T-helper 17 cell (primary cell): Measurements from ENCODE around the gene NR2C2. TPM values are rescaled to one million over a fixed set of nuclear protein-coding genes. Genes with fewer than 3 reads are reported as not detected.

Experiments used
- ATAC-seq: fragments of 150-1000 bp; cut with Tn5 transposase; 2 replicates; pipeline ENCODE4 v1.10.0; 2021; ENCODE audit warnings: mild to moderate bottlenecking, moderate library complexity
- DNase-seq, 3 donors: peaks; one replicate each; pipeline versions ENCODE4 v3.0.0 to v3.0.0-alpha.2; 2020 to 2021
- H3K9me3 ChIP-seq: one replicate; pipeline ENCODE4 v1.7.0; 2013; ENCODE audit warnings: low read length, mild to moderate bottlenecking; ENCODE audit not compliant: control insufficient read depth, poor library complexity, severe bottlenecking
- H3K27ac Mint-ChIP-seq: one replicate; pipeline ENCODE4 v1.8.0; 2022; ENCODE audit warnings: mild to moderate bottlenecking, moderate library complexity, mixed read lengths
- H3K27me3 Mint-ChIP-seq: one replicate; pipeline ENCODE4 v1.8.0; 2022; ENCODE audit warnings: mixed read lengths
- H3K36me3 Mint-ChIP-seq: one replicate; pipeline ENCODE4 v1.8.0; 2022; ENCODE audit warnings: low read depth, mixed read lengths
- H3K4me1 Mint-ChIP-seq: one replicate; pipeline ENCODE4 v1.8.0; 2022; ENCODE audit warnings: mild to moderate bottlenecking, mixed read lengths
- H3K4me3 Mint-ChIP-seq: one replicate; pipeline ENCODE4 v1.8.0; 2022; ENCODE audit warnings: mild to moderate bottlenecking, moderate library complexity, mixed read lengths
- total RNA-seq, 4 donors: library from RNA in 2 of 4; stranded (reverse) in 2 of 4; gene quantifications; one replicate each; pipeline ENCODE4 v1.2.3 and lab custom pipeline; 2022 to 2026

Gene NR2C2
- total RNA-seq, 2 donors from 2014 or later: 47.1 to 48.3 TPM

DNA sequence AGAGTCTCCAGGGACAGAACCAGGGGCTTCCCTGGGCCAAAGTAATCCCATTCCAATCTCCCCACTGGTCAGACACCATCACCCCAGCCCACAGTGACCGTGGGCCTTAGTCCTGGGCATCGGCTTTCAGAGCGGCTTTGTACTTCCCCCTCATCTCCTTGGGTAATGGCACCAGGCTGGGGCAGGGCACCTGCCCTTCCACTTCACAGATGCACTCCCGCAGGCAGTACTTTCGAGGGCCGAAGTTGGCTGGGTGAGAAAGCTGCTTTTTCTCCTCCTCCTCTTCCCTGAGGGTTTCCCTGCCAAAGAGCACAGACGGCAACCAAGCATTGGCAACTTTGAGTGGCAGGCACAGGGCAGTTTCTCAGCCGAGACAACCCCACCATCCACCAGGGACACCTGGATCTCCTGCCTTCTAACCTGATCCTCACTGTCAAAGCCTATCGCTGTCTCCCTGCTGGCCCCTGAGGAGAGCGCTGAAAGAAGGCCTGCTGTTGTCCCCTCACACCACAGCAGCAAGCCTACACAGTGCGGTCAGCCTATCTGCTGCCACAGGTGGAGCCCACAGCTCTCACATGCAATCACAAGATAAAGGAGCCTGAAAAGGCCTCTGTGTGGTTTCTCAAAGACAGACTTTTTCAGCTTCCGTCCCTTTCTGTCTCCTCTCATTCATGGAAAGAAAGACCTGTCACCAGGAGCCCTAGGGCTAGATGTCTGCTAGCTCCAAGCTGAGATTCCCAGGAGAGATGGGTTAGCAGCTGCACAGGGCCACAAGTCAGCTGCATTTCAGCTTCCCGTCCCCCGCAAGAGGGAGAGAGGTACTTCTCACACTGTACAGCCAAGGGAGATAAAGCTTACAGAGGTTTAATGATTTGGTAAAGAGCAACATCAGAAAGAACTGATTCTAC lies 105.2 kb downstream of the NR2C2 start:
- ATAC-seq (no peak), DNase-seq (no peak)
- no peaks in the 10 kb centered on the region for H3K9me3 ChIP-seq
- Mint-ChIP-seq H3K4me1 (peaks cover 27% of the 10 kb centered on the region), H3K27me3 (no peaks in the 10 kb centered on the region), H3K4me3 (no peak overlapping the region), H3K27ac (no peak overlapping the region), H3K36me3 (peaks cover 3% of the 10 kb centered on the region)

- H3K27ac Mint-ChIP-seq: peak overlapping the region; percentile 85
- ATAC-seq (no peak), DNase-seq (no peak)
- H3K4me1 Mint-ChIP-seq: peaks cover 27% of the 10 kb centered on the region
- H3K27me3 Mint-ChIP-seq: no peaks in the 10 kb centered on the region
- H3K9me3 ChIP-seq: no peaks in the 10 kb centered on the region
- peaks cover 3% of the 10 kb centered on the region for H3K36me3 Mint-ChIP-seq
- H3K4me3 Mint-ChIP-seq: no peak overlapping the region
These were observed 106.2 kb downstream of the NR2C2 start for GRCh38 chr3:15053541-15053940.

GRCh38 chr3:15055019-15055557 lies 107.7 kb downstream of the NR2C2 start:
- H3K4me1 Mint-ChIP-seq: peaks cover 33% of the 10 kb centered on the region
- peak; percentile 82 for ATAC-seq
- DNase-seq: peak in 1 of 3 donors; percentile 14
- H3K4me3 Mint-ChIP-seq: peak overlapping the region; percentile 3
- H3K9me3 ChIP-seq: no peaks in the 10 kb centered on the region
- H3K27me3 Mint-ChIP-seq: no peaks in the 10 kb centered on the region
- H3K27ac Mint-ChIP-seq: no peak overlapping the region
- H3K36me3 Mint-ChIP-seq: peaks cover 3% of the 10 kb centered on the region

DNA sequence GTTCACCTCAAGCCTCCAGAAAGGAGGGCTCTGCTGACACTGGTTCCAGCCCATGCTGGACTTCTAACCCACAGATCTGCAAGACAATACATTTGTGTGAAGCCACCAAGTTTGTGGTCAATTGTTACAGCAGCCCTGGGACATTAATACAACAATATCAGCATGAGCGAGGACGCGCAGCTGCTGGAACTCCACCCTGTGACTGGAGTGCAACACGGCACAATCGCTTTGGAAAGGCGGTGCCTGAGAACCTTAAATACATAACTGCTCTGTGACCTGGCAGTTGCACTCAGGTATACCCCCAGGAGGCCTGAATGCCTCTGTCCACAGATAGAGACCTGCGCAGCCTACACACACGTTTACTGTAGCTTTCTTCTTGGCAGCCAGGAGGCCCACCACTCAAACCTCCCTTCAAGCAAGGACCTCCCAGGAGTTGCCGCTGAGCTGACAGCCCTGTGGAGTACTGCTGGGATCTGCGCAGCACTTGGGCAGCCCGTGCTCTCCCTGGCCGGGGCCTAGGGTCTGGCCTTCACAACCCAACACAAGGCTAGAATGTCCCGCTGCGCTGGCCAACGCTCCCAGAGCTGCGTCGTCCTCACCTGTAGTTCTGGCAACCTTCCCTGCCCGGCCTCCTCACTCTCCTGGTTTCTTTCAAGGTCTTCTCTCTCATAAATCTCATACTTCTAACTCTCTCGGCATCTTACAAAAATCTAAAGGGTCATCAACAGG lies 109.5 kb downstream of the NR2C2 start:
- H3K9me3 ChIP-seq: no peaks in the 10 kb centered on the region
- no peak for ATAC-seq
- Mint-ChIP-seq H3K4me1 (peaks cover 19% of the 10 kb centered on the region), H3K36me3 (peaks cover 3% of the 10 kb centered on the region), H3K27me3 (no peaks in the 10 kb centered on the region), H3K27ac (no peak overlapping the region), H3K4me3 (no peak overlapping the region)
- no peak for DNase-seq

GRCh38 chr3:15060029-15060428 lies 112.6 kb downstream of the NR2C2 start:
- H3K4me3 Mint-ChIP-seq: no peak overlapping the region
- no peaks in the 10 kb centered on the region for H3K9me3 ChIP-seq
- H3K36me3 Mint-ChIP-seq: peaks cover 3% of the 10 kb centered on the region
- no peaks in the 10 kb centered on the region for H3K27me3 Mint-ChIP-seq
- ATAC-seq (no peak), DNase-seq (no peak)
- no peak overlapping the region for H3K27ac Mint-ChIP-seq
- peaks cover 21% of the 10 kb centered on the region for H3K4me1 Mint-ChIP-seq

DNA sequence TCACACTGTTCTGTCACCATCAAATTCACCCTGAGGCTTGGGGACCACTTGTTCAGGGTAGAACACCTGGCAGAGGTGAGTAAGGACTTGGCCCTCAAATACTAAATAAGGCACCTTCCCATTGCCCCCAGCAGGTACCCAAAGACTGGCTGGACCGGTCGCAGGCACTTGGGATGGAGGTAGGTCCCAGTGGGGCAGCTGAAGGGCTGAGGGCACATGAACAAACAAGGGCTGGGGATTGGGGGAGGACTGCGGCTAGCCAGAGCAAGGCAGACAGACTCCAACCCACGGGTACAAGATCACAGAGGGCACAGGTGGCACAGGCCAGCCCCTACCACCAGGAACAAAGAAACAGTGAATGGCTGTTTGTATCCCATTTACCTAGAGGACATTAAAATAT lies 115.9 kb downstream of the NR2C2 start:
- Mint-ChIP-seq H3K36me3 (no peaks in the 10 kb centered on the region), H3K4me3 (peak overlapping the region; percentile 63), H3K4me1 (peaks cover 23% of the 10 kb centered on the region), H3K27ac (peak overlapping the region; percentile 29), H3K27me3 (no peaks in the 10 kb centered on the region)
- H3K9me3 ChIP-seq: no peaks in the 10 kb centered on the region
- DNase-seq (no peak), ATAC-seq (no peak)

DNA sequence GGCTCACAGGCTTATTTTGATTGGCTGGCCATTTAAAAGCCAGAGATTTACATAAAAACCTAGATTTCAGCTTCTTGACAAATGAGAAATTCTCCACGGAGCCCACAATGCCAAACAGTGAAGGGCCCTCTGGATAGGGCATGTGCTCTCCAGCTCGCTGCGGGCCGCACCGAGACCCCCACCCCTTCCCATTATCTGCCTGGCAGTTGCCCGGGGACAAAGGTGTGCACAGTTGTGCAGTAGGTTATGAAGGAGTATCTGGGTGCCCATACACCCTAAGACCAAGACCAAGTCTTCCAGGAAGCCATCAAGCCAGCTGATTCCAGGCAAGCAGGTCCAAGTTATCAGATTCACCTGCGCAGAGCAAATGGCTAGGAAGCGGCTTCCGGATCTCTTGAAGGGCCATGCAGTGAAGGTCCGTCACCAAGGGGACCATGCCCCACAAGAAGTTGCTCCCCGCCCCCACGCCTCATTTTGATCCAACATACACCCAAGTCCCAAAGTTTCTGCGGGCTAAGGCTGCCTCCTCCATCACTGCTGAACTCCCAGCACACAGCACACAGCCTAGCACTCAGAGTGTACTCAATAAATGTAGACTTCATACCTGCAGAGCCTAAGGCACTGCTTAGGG lies 116.4 kb downstream of the NR2C2 start:
- Mint-ChIP-seq H3K27ac (peak overlapping the region; percentile 91), H3K4me1 (peaks cover 23% of the 10 kb centered on the region), H3K4me3 (peak overlapping the region; percentile 94), H3K27me3 (no peaks in the 10 kb centered on the region), H3K36me3 (no peaks in the 10 kb centered on the region)
- no peaks in the 10 kb centered on the region for H3K9me3 ChIP-seq
- no peak for DNase-seq
- ATAC-seq: no peak

DNA sequence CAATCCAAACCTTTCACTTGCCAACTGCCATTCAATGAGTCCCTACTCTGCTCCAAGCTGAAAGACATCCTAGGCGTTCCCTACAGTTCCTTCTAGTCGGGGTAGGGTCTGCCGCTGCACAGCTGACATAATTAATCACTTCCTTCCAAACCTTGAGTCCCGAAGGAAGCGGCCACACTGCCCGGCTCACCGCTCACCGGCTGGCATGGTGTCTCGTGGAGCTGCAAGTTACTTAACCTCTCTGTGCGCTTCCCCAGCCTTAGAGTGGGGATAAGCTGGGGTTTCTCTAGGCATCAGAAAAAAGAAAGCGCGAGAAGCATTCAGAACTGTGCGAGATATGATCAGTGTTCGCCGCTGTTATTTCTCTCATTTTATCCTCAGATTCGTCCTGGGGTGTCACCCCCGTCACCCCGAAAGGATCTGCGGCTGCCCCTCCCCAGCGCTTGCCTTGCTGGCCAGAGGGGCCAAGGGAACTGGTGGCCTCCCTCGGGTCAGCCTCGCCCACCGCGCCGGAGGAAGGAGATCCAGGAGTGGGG lies 117.0 kb downstream of the NR2C2 start:
- no peaks in the 10 kb centered on the region for H3K36me3 Mint-ChIP-seq
- H3K27ac Mint-ChIP-seq: peak overlapping the region; percentile 91
- H3K4me3 Mint-ChIP-seq: peak overlapping the region; percentile 94
- DNase-seq: no peak
- peaks cover 23% of the 10 kb centered on the region for H3K4me1 Mint-ChIP-seq
- H3K27me3 Mint-ChIP-seq: no peaks in the 10 kb centered on the region
- ATAC-seq: peak; percentile 12
- H3K9me3 ChIP-seq: no peaks in the 10 kb centered on the region

DNA sequence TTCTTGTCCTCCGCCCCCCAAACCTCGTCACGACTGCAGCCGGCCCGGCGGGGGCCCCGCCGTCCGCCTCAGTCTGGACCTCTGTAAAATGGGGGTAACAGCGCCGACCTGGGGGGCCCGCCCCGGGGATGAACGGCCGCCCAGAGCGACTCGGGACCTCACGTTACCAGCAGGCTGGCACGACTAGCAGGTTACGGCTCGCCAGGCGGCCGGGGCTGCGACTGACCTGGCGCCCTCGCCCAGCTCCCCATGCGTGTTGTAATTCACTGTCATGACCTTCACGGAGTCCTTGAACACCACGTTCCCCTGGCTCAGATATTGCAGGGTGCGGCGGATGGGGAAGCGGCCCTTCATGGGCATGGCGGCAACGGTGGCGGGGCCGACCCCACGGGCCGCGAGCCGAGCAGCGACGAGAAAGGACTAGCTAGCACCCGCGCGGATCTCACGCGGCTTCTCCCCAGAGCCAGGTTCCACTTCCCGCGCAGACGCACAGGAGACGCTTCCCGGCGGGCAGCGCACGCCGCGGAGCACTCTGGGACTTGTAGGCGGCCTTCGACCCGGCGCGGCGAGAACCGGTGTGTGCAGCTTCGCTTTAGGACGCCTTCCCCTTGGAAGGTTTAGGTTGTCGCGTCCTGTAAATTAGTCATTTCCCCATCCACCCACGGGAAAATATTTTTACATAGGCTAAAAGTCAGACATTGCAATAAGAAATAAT lies 117.6 kb downstream of the NR2C2 start, which contains the start of gene MRPS25:
Gene MRPS25 (minus strand): TSS at position 481 of the 715 bp plus-strand sequence. CDS start 121 bp downstream, at position 360.
- no peaks in the 10 kb centered on the region for H3K36me3 Mint-ChIP-seq

GRCh38 chr3:15065550-15066007 lies 118.2 kb downstream of the NR2C2 start:
- Mint-ChIP-seq H3K4me1 (peaks cover 22% of the 10 kb centered on the region), H3K27ac (peak overlapping the region; percentile 91), H3K36me3 (peaks cover 3% of the 10 kb centered on the region), H3K27me3 (no peaks in the 10 kb centered on the region), H3K4me3 (peak overlapping the region; percentile 94)
- ATAC-seq (no peak), DNase-seq (no peak)
- H3K9me3 ChIP-seq: no peaks in the 10 kb centered on the region

More for the DNA sequence above, 117.6 kb downstream of the NR2C2 start, which contains the start of gene MRPS25:
- peak; percentile 82 to 84 (median 83) for DNase-seq
- Mint-ChIP-seq H3K27me3 (no peaks in the 10 kb centered on the region), H3K27ac (peak within 1 kb of the TSS; percentile 91), H3K4me3 (peak within 1 kb of the TSS; percentile 94), H3K4me1 (peaks cover 18% of the 10 kb centered on the region)
- H3K9me3 ChIP-seq: no peaks in the 10 kb centered on the region
- ATAC-seq: peak; percentile 99

DNA sequence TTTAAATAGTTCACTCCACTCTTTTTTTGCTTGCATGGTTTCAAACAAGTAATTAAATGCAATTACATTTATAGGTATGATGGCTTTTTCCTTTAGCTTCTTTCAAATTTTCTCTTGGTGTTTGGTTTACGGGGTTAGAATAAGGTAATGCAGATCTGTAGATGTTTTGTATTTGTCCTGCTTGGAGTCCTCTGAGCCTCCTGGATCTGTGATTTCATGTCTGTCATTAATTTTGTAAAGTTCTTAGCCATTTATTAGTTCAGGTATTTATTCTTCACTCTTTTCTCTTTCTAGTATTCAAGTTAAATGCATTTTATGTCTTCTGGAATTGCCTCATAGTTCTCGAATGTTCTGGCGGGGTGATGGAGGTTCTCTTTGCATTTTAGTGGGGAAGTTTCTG lies 119.1 kb downstream of the NR2C2 start:
- peaks cover 3% of the 10 kb centered on the region for H3K36me3 Mint-ChIP-seq
- DNase-seq (no peak), ATAC-seq (no peak)
- H3K4me3 Mint-ChIP-seq: no peak overlapping the region
- peaks cover 22% of the 10 kb centered on the region for H3K4me1 Mint-ChIP-seq
- H3K27ac Mint-ChIP-seq: no peak overlapping the region
- H3K9me3 ChIP-seq: no peaks in the 10 kb centered on the region
- H3K27me3 Mint-ChIP-seq: no peaks in the 10 kb centered on the region

GRCh38 chr3:15069441-15069840 lies 122.1 kb downstream of the NR2C2 start:
- DNase-seq: no peak
- Mint-ChIP-seq H3K27me3 (no peaks in the 10 kb centered on the region), H3K36me3 (peaks cover 6% of the 10 kb centered on the region), H3K4me3 (no peak overlapping the region), H3K4me1 (peaks cover 14% of the 10 kb centered on the region), H3K27ac (no peak overlapping the region)
- no peaks in the 10 kb centered on the region for H3K9me3 ChIP-seq
- ATAC-seq: no peak
